ENCODE results near the gene DCP1B.

DNA sequence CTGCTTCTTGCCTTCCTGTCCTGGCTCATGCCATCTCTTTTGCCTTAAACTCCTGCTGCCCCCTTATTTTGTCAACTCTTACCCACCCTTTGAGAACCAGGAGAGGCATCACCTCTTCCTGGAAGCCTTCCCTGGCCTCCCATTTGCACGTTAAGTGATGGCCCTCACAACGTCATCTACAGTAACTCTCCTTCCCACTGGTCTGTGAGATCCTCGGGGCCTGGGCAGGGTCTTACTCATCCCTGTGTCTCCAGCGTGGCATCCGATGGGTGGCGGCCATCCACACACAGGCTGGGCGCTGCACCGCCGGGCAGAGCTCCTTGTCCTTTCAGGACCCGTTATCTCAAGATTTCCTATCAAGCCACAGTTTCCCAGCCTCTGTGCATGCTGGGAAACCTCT lies 69.0 kb downstream of the DCP1B start:
- TF ChIP-seq, protein P1, sequence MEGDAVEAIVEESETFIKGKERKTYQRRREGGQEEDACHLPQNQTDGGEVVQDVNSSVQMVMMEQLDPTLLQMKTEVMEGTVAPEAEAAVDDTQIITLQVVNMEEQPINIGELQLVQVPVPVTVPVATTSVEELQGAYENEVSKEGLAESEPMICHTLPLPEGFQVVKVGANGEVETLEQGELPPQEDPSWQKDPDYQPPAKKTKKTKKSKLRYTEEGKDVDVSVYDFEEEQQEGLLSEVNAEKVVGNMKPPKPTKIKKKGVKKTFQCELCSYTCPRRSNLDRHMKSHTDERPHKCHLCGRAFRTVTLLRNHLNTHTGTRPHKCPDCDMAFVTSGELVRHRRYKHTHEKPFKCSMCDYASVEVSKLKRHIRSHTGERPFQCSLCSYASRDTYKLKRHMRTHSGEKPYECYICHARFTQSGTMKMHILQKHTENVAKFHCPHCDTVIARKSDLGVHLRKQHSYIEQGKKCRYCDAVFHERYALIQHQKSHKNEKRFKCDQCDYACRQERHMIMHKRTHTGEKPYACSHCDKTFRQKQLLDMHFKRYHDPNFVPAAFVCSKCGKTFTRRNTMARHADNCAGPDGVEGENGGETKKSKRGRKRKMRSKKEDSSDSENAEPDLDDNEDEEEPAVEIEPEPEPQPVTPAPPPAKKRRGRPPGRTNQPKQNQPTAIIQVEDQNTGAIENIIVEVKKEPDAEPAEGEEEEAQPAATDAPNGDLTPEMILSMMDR (IDR thresholded peaks at IDR 0.05) = no peak
- TF ChIP-seq POLR2AphosphoS5 (IDR thresholded peaks at IDR 0.05; ENCODE audit: low read depth, low read length) (no peak), TCF7L2 (IDR thresholded peaks at IDR 0.05; ENCODE audit: low read depth, low read length) (no peak)
